Colonic mucosa (tissue), 4 donors: Measurements from ENCODE around the gene SYNE1. TPM values are rescaled to one million over a fixed set of nuclear protein-coding genes. Genes with fewer than 3 reads are reported as not detected.

ENCODE experiments used
- DNase-seq: peaks from one replicate; pipeline ENCODE4 v3.0.0-alpha.2; 2020
- H3K27ac ChIP-seq: fragments of 200-600 bp; one replicate; pipeline ENCODE4 v1.8.0; 2021
- H3K27me3 ChIP-seq: fragments of 200-600 bp; one replicate; pipeline ENCODE4 v1.8.0; 2021
- H3K36me3 ChIP-seq: fragments of 200-600 bp; one replicate; pipeline ENCODE4 v1.8.0; 2021
- H3K4me1 ChIP-seq: fragments of 200-600 bp; one replicate; pipeline ENCODE4 v1.8.0; 2021; ENCODE audit warnings: mild to moderate bottlenecking
- H3K4me3 ChIP-seq: fragments of 200-600 bp; one replicate; pipeline ENCODE4 v1.8.0; 2021
- H3K9ac ChIP-seq, 2 donors: one replicate each; pipeline ENCODE4 v1.7.0; 2013; ENCODE audit warnings: control low read depth in 2 of 2, low read depth in 2 of 2, low read length in 2 of 2
- H3K9me3 ChIP-seq: fragments of 200-600 bp; one replicate; pipeline ENCODE4 v1.8.0; 2021
- CTCF ChIP-seq: fragments of 200-600 bp; IDR thresholded peaks from one replicate; pipeline ENCODE4 v1.8.0; 2022; ENCODE audit warnings: antibody characterized with exemption, mild to moderate bottlenecking
- intact Hi-C: fragments of 100-400 bp; cut with DNase I; formaldehyde crosslinking; loops from one replicate; pipeline ENCODE4 v1.14.1; 2022
- total RNA-seq, 2 donors: library from RNA; stranded (reverse); fragmentation: NEBNext Ultra II Directional in 1 of 2; extraction: Animal tissue kit (Norgen Biotek cat#: 25700) in 1 of 2; gene quantifications; one replicate each; pipeline ENCODE4 v1.2.1, GENCODE V29; 2021
- donor health status: healthy.
- donor health status: DM: no; HTN: no; CAD: no.
- donor health status: DM: no; HTN: no; CAD: no.

Gene SYNE1
- total RNA-seq, 2 donors from 2014 or later: 11.6 to 23.7 TPM

DNA sequence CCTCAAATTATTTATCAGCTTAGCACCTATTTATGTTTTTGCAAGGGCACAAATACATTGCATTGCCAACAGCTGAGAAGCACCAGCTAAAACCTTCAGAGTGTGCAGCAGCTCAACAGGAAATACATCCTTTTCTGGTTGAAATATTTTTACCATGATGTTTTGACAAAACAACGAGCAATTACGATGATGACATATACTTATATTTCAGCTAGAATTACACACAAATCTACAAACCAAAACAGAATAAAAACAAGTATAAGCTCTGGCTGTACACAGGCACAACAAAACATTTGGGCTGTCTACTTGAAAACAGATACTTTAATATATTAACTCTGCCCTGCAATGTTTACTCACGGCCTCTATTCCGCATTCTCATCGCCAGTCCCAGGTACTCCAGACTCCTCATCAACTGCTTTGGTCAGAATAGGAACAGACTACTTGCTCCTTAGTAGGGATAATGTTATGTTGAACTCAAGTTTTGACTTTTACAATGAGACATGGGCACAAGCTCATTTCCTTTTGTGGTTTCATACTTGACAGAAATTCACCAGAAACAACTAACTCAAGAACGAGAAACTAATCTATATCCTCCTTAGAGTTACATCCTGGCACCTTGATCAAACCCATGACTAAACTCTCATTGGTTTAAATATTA is 452.1 kb downstream of the SYNE1 start:
- no peaks in the 10 kb centered on the region for H3K9me3 ChIP-seq
- TF ChIP-seq CTCF: no peak
- H3K9ac ChIP-seq: no peak overlapping the region
- H3K4me1 ChIP-seq: no peaks in the 10 kb centered on the region
- intact Hi-C loops: no loop called here
- peak overlapping the region; percentile 0 for H3K27ac ChIP-seq
- H3K4me3 ChIP-seq: no peak overlapping the region
- no peaks in the 10 kb centered on the region for H3K36me3 ChIP-seq
- no peaks in the 10 kb centered on the region for H3K27me3 ChIP-seq
- no peak for DNase-seq

- H3K27me3 ChIP-seq: no peaks in the 10 kb centered on the region
- H3K9me3 ChIP-seq: no peaks in the 10 kb centered on the region
- H3K4me3 ChIP-seq: no peak overlapping the region
- DNase-seq: no peak
- no peaks in the 10 kb centered on the region for H3K36me3 ChIP-seq
- no peaks in the 10 kb centered on the region for H3K4me1 ChIP-seq
- H3K27ac ChIP-seq: peak overlapping the region; percentile 0
- H3K9ac ChIP-seq: no peak overlapping the region
- TF ChIP-seq CTCF: no peak
- intact Hi-C loops: no loop called here
Observed at GRCh38 chr6:152184573-152184916, 452.6 kb downstream of the SYNE1 start.

- H3K9me3 ChIP-seq: no peaks in the 10 kb centered on the region
- H3K27ac ChIP-seq: no peak overlapping the region
- no peak overlapping the region for H3K4me3 ChIP-seq
- TF ChIP-seq CTCF: no peak
- intact Hi-C loops: no loop called here
- H3K9ac ChIP-seq: no peak overlapping the region
- no peak for DNase-seq
- H3K27me3 ChIP-seq: no peaks in the 10 kb centered on the region
- H3K4me1 ChIP-seq: no peaks in the 10 kb centered on the region
- H3K36me3 ChIP-seq: no peaks in the 10 kb centered on the region
Observed at GRCh38 chr6:152180601-152181000, 456.6 kb downstream of the SYNE1 start.

DNA sequence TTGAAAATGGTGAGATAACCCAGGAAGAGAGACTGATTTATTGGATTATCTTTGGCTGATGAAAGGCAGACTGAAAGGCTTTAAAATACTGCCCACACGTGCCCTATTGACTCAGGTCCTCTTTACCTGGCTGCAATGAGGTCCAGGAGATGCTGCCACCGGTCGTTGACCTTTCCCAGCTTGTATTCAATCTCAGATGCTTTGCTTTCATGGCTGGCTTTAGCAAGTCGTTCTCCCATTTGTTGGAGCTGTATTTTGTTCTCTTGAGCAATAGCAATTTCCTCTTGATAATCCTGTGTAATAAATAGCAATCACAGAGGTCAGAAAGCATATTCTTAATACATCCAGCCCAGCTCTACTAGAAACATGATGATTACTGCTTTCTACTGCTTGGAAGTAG is 460.9 kb downstream of the SYNE1 start:
- no peak for DNase-seq
- H3K4me1 ChIP-seq: no peaks in the 10 kb centered on the region
- TF ChIP-seq CTCF: no peak
- intact Hi-C loops: no loop called here
- H3K27ac ChIP-seq: no peak overlapping the region
- no peaks in the 10 kb centered on the region for H3K27me3 ChIP-seq
- no peak overlapping the region for H3K9ac ChIP-seq
- no peak overlapping the region for H3K4me3 ChIP-seq
- no peaks in the 10 kb centered on the region for H3K9me3 ChIP-seq
- no peaks in the 10 kb centered on the region for H3K36me3 ChIP-seq

DNA sequence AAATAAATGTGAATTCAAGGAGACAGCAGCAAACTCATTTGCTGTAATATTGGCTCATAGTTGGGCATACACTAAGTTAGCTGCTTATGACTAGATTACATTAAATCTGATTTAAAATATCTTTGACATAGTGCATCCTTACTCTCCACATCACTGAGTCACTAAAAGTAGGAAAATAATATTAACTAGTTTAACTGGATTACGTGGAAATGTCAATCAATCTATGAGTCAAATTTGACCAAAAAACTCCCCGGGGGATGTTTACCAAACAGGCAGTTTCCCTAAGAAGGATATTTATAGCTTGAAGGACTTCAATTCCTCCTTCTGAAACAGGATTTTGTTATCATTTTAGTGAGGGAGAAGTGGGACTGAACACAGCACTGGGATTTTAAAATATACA is 463.2 kb downstream of the SYNE1 start:
- H3K36me3 ChIP-seq: no peaks in the 10 kb centered on the region
- H3K27ac ChIP-seq: no peak overlapping the region
- no peak overlapping the region for H3K4me3 ChIP-seq
- no peaks in the 10 kb centered on the region for H3K9me3 ChIP-seq
- TF ChIP-seq CTCF: no peak
- H3K27me3 ChIP-seq: no peaks in the 10 kb centered on the region
- intact Hi-C loops: no loop called here
- DNase-seq: no peak
- no peaks in the 10 kb centered on the region for H3K4me1 ChIP-seq
- no peak overlapping the region for H3K9ac ChIP-seq
